Measurements from ENCODE around the gene WNT2B.

- TF ChIP-seq EP300 (IDR thresholded peaks at IDR 0.05) (no peak), CTCF (IDR thresholded peaks at IDR 0.05) (no peak), POLR2A (IDR thresholded peaks at IDR 0.05; ENCODE audit: low read depth) (no peak)
Measured at GRCh38 chr1:112496290-112496689, 12.5 kb upstream of the WNT2B start.

Data from esophagus muscularis mucosa (tissue), 4 donors.